NCI-H2196 treated with DMSO at 0.1 percent for 48 hours (cell line): ENCODE measurements around the gene DNAJB12.

Source experiments
- DNase-seq: peaks from one replicate; lab custom pipeline; 2025; ENCODE audit not compliant: unreplicated experiment; lab: John Stamatoyannopoulos, UW

DNAJB12 gene

DNA sequence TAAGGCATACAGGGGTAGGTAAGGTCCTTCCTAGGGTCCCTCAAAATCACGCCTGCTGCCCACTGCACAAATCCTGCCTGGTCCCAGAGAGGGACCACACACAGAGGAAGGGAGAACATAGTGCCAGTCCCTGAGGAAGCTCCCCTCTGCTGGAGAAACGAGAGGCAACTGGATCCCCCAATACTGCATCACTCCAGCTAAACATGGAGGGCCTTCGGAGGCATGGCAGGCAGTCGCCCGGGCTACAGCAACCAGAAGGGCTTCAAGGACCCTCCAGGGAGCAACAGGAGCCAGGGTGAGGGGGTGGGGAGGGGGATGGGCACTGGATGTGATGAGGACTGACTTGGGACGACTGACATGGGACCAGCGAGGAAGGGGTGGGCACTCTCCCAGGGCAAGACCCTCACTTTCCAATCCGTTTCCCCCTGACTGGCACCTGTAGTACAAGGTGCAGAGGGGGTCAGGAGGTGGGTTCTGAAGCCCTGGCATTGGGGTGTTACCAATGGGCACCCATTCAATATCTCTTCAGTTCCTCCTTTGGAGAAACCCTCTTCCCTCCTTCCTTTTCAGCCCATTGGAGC lies 59.3 kb downstream of the DNAJB12 start:
- DNase-seq, result no peak

DNA sequence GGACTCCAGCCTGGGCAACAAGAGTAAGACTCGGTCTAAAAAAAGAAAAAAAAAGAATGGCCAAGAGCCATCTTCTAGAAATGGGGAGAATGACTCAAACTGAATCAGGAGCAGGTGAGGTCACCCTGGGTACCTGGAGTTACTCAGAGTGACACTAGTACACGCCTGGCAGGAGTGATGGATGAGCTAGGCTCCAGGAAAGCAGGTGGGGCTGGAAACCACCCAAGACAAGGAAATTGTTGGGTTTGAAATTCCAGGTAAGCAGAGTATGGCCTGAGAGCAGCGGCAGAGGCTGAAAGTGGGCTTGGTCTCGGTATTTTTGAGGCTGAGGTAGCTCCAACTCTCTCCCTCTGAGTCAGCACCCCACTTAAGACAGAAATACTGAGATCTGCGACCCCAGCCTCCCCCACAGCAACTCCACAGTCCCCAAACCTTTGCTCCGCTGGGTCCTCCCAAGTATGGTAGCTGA lies 62.5 kb downstream of the DNAJB12 start:
- no peak for DNase-seq

DNA sequence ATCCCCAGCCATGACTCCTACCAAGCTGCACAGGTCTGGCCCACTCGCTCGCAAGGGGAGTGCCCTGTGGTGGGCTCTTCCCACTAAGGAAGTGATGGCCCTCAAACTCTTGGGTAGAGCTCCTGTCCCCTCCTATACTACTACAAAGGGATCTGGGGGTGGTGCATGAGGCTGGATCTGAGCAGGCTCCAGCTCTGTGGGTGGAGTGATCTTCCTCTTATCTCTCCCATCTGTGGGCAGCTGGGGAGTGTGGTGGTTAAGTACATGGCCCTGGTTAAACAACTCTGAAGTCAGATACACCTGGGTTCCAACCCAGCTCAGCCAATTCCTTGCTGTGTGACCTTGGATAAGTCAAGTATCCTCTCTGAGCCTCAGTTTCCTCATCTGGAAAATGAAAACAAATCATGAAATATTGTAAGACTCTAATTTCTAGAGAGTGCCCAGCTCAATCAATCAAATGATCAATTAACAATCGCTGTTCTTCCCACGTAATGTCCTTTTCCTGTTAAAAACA lies 63.6 kb downstream of the DNAJB12 start:
- DNase-seq, result no peak

DNA sequence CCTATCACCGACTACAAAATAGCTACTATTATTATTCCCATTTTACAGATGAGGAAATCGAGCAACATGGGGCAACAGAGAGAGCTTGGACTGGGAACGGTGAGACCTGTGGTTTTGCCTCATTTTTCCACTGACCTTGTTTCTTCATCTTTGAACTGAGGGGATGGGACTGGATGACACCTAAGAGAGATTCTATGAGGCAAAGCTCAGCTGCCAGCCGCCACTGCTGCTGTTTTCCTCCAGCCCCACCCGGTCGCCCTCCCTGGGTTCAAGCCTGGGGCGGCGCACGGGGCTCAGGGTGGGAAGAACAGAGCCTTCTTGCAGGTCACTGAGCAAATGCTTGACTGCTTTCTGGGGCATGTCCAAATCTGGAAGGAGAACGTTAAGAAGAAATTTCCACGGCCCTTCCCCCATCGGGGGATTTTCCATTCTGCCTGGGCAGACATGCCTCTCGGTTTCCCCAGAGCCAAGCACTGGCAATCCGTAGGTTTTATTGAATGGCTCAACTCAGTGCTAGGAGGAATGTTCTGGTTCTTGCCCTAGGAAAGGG lies 68.7 kb downstream of the DNAJB12 start:
- no peak for DNase-seq

DNA sequence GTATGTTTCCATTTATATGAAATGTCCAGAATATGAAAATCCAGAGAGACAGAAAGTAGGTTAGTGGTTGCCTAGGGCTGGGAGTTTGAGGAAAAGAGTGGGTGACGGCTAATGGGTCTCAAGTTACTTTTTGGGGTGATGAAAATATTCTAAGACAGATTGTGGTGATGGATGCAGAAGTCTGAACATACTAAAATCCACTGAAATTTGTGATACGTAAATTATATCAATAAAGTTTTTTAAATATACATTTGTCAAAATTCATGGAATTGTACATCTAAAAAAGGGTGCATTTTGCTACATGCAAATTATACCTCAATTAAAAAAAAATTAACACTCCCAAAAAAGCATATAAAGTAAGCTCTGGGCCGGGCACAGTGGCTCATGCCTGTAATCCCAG lies 71.6 kb downstream of the DNAJB12 start:
- DNase-seq, result no peak
